Nephron (organoid): ENCODE results near the gene MGAT5.
"Not testable (repeated sequence)": the region's sequence is repeated elsewhere in the genome, so short reads cannot be mapped to it uniquely, and the experiment has no call there.

ENCODE experiments used
- H3K27ac Mint-ChIP-seq, 3 experiments: 2 replicates each; pipeline ENCODE4 v1.8.0; 2020; ENCODE audit warnings: mixed read lengths in 3 of 3, mild to moderate bottlenecking in 2 of 3, moderate library complexity in 1 of 3
- H3K27me3 Mint-ChIP-seq: 2 replicates; pipeline ENCODE4 v1.8.0; 2021; ENCODE audit warnings: low read depth, mild to moderate bottlenecking, moderate library complexity, mixed read lengths
- H3K36me3 Mint-ChIP-seq: 2 replicates; pipeline ENCODE4 v1.8.0; 2020; ENCODE audit warnings: low read depth, mixed read lengths
- H3K4me1 Mint-ChIP-seq: 2 replicates; pipeline ENCODE4 v1.8.0; 2020; ENCODE audit warnings: mixed read lengths
- H3K4me3 Mint-ChIP-seq, 3 experiments: 2 replicates each; pipeline ENCODE4 v1.8.0; 2020; ENCODE audit warnings: mild to moderate bottlenecking in 3 of 3, mixed read lengths in 3 of 3, moderate library complexity in 2 of 3
- H3K9me3 Mint-ChIP-seq: 2 replicates; pipeline ENCODE4 v1.8.0; 2020; ENCODE audit warnings: mixed read lengths
- CTCF ChIP-seq, 3 experiments: fragments of 200-600 bp; sonication (generic); IDR thresholded peaks; one replicate each; pipeline ENCODE4 v1.5.0; 2021; ENCODE audit warnings: antibody characterized with exemption in 3 of 3; ENCODE audit not compliant: unreplicated experiment in 3 of 3

Gene MGAT5

GRCh38 chr2:134293719-134294537 lies 40.1 kb downstream of the MGAT5 start:
- Mint-ChIP-seq H3K4me1 (peaks cover 14% of the 10 kb centered on the region), H3K27me3 (no peaks in the 10 kb centered on the region), H3K36me3 (peaks cover 9% of the 10 kb centered on the region), H3K27ac (no peak overlapping the region), H3K9me3 (no peaks in the 10 kb centered on the region), H3K4me3 (no peak overlapping the region)
- TF ChIP-seq CTCF (IDR thresholded peaks at IDR 0.05; ENCODE audit: unreplicated experiment in 3 of 3): no peak

- not testable (repeated sequence) for H3K27me3 Mint-ChIP-seq, H3K27ac Mint-ChIP-seq, H3K9me3 Mint-ChIP-seq, H3K4me3 Mint-ChIP-seq
- H3K36me3 Mint-ChIP-seq: peaks cover 11% of the 10 kb centered on the region
- H3K4me1 Mint-ChIP-seq: peaks cover 16% of the 10 kb centered on the region
Measured at GRCh38 chr2:134294598-134294997, 40.7 kb downstream of the MGAT5 start.

- Mint-ChIP-seq H3K36me3 (peaks cover 14% of the 10 kb centered on the region), H3K27me3 (no peaks in the 10 kb centered on the region), H3K27ac (peak overlapping the region; percentile 64 to 78 (median 64)), H3K9me3 (no peaks in the 10 kb centered on the region), H3K4me3 (no peak overlapping the region), H3K4me1 (peaks cover 23% of the 10 kb centered on the region)
- TF ChIP-seq CTCF (IDR thresholded peaks at IDR 0.05; ENCODE audit: unreplicated experiment in 3 of 3): no peak
Measured at GRCh38 chr2:134295441-134295840, 41.6 kb downstream of the MGAT5 start.

GRCh38 chr2:134296301-134296700 lies 42.4 kb downstream of the MGAT5 start:
- no peaks in the 10 kb centered on the region for H3K27me3 Mint-ChIP-seq
- no peak overlapping the region for H3K4me3 Mint-ChIP-seq
- TF ChIP-seq CTCF (IDR thresholded peaks at IDR 0.05; ENCODE audit: unreplicated experiment in 3 of 3): no peak
- peak overlapping the region; percentile 64 to 78 (median 64) for H3K27ac Mint-ChIP-seq
- peaks cover 32% of the 10 kb centered on the region for H3K4me1 Mint-ChIP-seq
- peaks cover 14% of the 10 kb centered on the region for H3K36me3 Mint-ChIP-seq
- H3K9me3 Mint-ChIP-seq: no peaks in the 10 kb centered on the region

GRCh38 chr2:134299334-134299733 lies 45.5 kb downstream of the MGAT5 start:
- Mint-ChIP-seq H3K27ac (peak overlapping the region in 2 of 3 experiments; percentile 62 to 76), H3K36me3 (peaks cover 24% of the 10 kb centered on the region), H3K4me1 (peaks cover 51% of the 10 kb centered on the region), H3K4me3 (no peak overlapping the region), H3K27me3 (no peaks in the 10 kb centered on the region), H3K9me3 (no peaks in the 10 kb centered on the region)
- TF ChIP-seq CTCF (IDR thresholded peaks at IDR 0.05; ENCODE audit: unreplicated experiment in 3 of 3): no peak

GRCh38 chr2:134300585-134300984 lies 46.7 kb downstream of the MGAT5 start:
- peaks cover 24% of the 10 kb centered on the region for H3K36me3 Mint-ChIP-seq
- H3K27ac Mint-ChIP-seq: peak overlapping the region; percentile 62 to 76 (median 70)
- peaks cover 50% of the 10 kb centered on the region for H3K4me1 Mint-ChIP-seq
- no peaks in the 10 kb centered on the region for H3K27me3 Mint-ChIP-seq
- no peak overlapping the region for H3K4me3 Mint-ChIP-seq
- no peaks in the 10 kb centered on the region for H3K9me3 Mint-ChIP-seq
- TF ChIP-seq CTCF (IDR thresholded peaks at IDR 0.05; ENCODE audit: unreplicated experiment in 3 of 3): no peak
